Medulla oblongata (tissue), 1 donor: ENCODE results near the gene CNTN1.
A peak's percentile ranks its signal among the peaks of the same experiment; 100 is the strongest.

Experiments used
- DNase-seq: peaks from one replicate; pipeline ENCODE4 v3.0.0-alpha.2; 2015; ENCODE audit errors: extremely low spot score

Gene CNTN1

GRCh38 chr12:40970320-40970907 lies 278.2 kb downstream of the CNTN1 start:
- no peak for DNase-seq

GRCh38 chr12:40971911-40972310 lies 279.7 kb downstream of the CNTN1 start:
- no peak for DNase-seq

DNA sequence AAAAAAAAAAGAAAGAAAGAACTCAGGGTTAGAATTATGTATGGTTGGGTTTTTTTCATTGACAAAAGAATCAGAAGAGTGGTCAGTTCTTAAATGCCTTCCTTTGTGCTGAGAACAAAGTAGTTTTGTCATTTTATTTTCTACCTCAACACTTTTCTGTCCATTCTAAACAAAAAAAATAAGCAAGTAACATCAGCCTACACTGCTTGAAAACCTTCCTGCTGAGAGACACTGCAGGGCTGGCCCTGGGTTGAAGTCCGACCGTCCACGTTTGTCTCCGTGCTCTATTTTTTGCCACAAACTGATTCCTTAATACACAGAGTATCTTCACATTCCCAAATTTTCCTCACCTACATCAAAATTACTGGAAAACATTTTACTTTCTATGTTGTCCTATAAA lies 284.3 kb downstream of the CNTN1 start:
- DNase-seq = no peak

DNA sequence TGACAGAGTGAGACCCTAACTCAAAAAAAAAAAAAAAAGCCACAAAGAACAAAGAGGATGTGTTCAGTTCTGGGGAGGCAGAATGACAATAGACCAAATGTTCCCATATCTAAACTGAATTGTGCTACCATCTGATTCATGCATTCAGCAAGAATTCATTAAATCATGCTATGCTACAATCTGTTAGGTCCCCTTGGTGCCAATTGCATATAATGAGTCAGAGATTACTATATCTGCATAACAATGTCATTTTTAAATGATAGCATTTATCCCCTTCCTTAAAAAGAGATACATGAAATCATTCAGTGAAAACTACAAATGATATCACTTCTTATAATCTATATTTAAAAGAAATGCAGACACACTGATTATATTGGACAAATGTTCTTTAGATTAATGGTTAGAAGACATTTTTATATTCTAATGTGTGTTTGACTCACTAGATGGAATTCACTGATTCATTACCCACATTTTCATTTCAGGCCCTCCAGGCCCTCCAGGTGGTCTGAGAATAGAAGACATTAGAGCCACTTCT lies 288.3 kb downstream of the CNTN1 start:
- DNase-seq = no peak

DNA sequence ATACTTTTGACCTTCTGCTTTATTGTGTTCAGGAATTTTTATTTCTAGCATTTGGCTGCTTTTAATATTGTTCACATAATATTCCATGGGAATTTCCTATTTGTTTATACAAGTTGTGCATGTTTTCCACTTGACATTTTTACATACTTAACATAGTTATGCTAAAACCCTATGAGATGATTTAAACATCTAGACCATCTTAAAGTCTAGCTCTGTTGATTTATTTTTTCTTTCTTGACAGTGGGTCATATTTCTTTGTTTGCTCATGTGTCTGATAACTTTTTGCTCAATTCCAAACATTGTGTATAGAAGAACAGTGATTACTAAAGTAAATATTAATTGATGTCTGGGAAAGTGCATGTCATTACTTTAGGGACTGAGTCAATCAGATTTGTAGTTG lies 293.8 kb downstream of the CNTN1 start:
- DNase-seq = no peak

- peak; percentile 45 for DNase-seq
Observed at GRCh38 chr12:40988355-40988754, 296.1 kb downstream of the CNTN1 start.

GRCh38 chr12:40988824-40989223 lies 296.6 kb downstream of the CNTN1 start:
- DNase-seq = peak; percentile 56

DNA sequence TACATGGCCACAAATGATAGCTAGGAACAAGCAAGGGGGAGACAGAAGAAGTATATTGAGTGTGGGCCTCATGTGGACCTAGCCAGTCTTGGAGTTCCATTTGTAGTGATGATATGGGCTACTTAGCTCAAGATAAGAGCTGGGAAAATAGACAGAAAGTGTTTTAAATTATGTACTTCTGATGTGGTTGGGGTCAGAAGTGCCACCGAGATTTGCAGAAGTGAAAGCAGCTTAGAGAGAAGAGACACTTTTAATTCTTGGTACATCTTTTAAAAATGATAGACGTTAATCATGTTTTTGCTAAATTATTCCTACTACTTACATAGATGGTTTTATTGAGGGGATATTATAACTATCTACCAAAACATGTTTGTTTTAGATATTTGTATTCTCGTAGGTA lies 297.5 kb downstream of the CNTN1 start:
- DNase-seq = no peak

DNA sequence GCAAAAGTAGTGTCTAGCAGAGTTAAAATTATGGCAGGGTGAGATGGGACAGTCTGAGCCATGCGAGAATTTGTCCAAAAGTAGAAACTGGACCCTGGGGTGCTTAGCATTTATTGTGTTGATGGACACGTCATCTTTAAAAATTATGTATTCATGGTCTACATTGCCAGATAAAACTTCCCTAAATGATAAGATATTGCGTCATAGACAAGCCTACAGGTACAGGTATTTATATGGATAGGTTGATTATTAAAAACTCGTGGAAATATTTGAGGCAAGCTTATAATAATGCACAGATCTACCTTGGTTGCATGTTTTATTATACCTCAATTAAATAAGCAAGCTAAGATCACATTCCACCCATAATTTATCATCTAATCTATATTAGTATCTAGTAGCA lies 299.9 kb downstream of the CNTN1 start:
- no peak for DNase-seq

DNA sequence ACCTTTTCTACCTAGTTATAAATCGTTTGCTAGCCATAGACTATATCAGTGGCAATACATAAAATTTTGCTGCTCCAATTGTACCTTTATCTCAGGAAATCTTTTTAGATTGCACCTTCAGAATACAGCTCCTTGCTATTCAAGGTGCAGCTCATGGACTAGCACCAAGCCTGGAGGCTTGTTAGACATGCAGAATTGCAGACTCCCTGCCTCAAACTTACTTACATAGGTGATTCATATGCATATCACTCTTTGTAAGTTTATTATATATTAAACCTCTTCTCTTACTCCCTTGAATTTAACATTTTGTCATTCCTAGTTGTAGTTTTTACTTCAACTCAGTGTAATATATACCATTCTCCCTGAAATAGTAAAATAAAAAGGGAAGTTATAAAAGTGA lies 300.4 kb downstream of the CNTN1 start:
- DNase-seq = no peak

GRCh38 chr12:40993158-40993557 lies 300.9 kb downstream of the CNTN1 start:
- DNase-seq = no peak

- no peak for DNase-seq
Observed at GRCh38 chr12:40996091-40996490, 303.9 kb downstream of the CNTN1 start.

GRCh38 chr12:40999210-40999609 lies 307.0 kb downstream of the CNTN1 start:
- DNase-seq = peak; percentile 31

DNA sequence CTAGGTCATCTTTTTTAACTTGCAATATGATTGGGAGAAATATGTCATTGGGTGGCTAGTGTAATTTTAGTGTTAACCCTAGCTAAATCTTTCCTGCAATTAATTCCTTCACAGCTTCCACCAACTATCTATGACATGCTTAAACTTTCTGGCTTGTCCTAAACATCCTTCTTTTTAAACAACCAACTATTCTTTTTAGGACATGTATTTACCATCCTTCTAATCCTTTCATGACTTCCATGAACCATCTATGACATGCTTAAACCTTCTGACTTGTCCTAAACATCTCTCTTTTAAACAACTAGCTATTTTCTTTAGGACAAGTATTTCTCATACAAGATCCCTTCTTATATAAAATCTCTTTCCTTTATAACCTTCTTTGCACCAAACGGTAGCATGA lies 316.2 kb downstream of the CNTN1 start:
- DNase-seq = no peak

- no peak for DNase-seq
Observed at GRCh38 chr12:41011939-41012338, 319.7 kb downstream of the CNTN1 start.

GRCh38 chr12:41013881-41014642 lies 321.8 kb downstream of the CNTN1 start:
- DNase-seq = no peak

GRCh38 chr12:41014643-41015020 lies 322.4 kb downstream of the CNTN1 start:
- DNase-seq = no peak

GRCh38 chr12:41018010-41018409 lies 325.8 kb downstream of the CNTN1 start:
- DNase-seq = no peak

DNA sequence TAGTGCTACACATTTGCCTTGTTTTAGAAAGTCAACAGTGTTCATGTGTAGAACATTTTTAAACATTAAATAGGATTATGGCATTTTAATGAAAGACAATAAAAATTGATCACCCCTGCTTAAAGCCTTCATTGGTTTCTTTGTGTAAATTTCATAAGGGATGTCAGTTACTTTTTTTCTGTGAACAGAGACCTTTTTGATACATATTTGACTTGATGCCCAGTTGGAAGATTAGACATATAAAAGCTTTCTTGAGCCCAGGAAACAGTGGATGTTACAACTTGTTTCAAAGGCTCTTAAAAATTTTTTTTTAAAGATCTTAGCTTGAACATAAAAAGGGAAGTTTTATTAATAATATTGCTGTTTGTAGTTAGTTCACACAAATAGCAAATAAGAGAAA lies 327.2 kb downstream of the CNTN1 start:
- DNase-seq = no peak

GRCh38 chr12:41023836-41024235 lies 331.6 kb downstream of the CNTN1 start:
- DNase-seq = peak; percentile 5

GRCh38 chr12:41026151-41026550 lies 333.9 kb downstream of the CNTN1 start:
- DNase-seq = no peak

GRCh38 chr12:41032386-41032785 lies 340.1 kb downstream of the CNTN1 start:
- DNase-seq = no peak

DNA sequence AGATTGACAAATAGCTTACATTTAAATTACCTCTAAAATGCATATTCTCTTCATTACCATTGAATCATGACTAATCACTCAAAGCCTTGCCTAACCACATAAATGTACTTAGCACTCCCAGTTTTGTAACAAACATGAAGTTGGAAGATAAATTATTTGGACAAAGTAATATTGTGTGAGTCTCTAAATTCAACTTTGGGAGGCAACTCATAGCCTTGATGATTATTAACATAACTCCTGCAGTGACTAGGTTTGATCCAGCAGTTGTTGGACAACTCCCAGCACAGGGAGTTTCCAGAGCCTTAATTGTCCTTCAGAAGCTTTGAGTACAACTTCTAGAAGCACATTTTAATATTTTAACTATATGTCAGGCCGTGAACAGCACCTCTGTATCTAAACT lies 342.4 kb downstream of the CNTN1 start:
- DNase-seq = peak; percentile 6
